Smooth muscle cell (in vitro differentiated cells): ENCODE results near the gene FKBP10. TPM values are rescaled to one million over a fixed set of nuclear protein-coding genes. Genes with fewer than 3 reads are reported as not detected.

Experiments
- DNase-seq: peaks from one replicate; lab custom pipeline; 2025; ENCODE audit not compliant: unreplicated experiment; lab: John Stamatoyannopoulos, UW
- H2AFZ ChIP-seq: fragments of 200-600 bp; sonication (generic); 2 replicates; pipeline ENCODE4 v1.6.0; 2016; ENCODE audit warnings: antibody characterized with exemption, low read depth, mild to moderate bottlenecking
- H3F3A ChIP-seq: fragments of 200-600 bp; sonication (generic); 2 replicates; pipeline ENCODE4 v1.6.0; 2017; ENCODE audit warnings: antibody characterized with exemption, low read depth
- H3K27ac ChIP-seq: fragments of 200-600 bp; sonication (generic); 2 replicates; pipeline ENCODE4 v1.5.1; 2016; ENCODE audit warnings: low read depth, mild to moderate bottlenecking
- H3K27me3 ChIP-seq: fragments of 200-600 bp; sonication (generic); 2 replicates; pipeline ENCODE4 v1.6.1; 2016; ENCODE audit warnings: low read depth, mild to moderate bottlenecking
- H3K36me3 ChIP-seq: fragments of 200-600 bp; sonication (generic); 2 replicates; pipeline ENCODE4 v1.5.1; 2016; ENCODE audit warnings: low read depth
- H3K4me1 ChIP-seq: fragments of 200-600 bp; sonication (generic); 2 replicates; pipeline ENCODE4 v1.5.1; 2016; ENCODE audit warnings: low read depth
- H3K4me2 ChIP-seq: fragments of 200-600 bp; sonication (generic); 2 replicates; pipeline ENCODE4 v1.6.0; 2016; ENCODE audit warnings: mild to moderate bottlenecking
- H3K4me3 ChIP-seq: fragments of 200-600 bp; sonication (generic); 2 replicates; pipeline ENCODE4 v1.5.1; 2016; ENCODE audit warnings: mild to moderate bottlenecking
- H3K79me2 ChIP-seq: fragments of 200-600 bp; sonication (generic); 2 replicates; pipeline ENCODE4 v1.6.0; 2016; ENCODE audit warnings: low read depth, mild to moderate bottlenecking
- H3K9ac ChIP-seq: fragments of 200-600 bp; sonication (generic); 2 replicates; pipeline ENCODE4 v1.6.0; 2016; ENCODE audit warnings: low read depth
- H3K9me3 ChIP-seq: fragments of 200-600 bp; sonication (generic); replicated peaks from 2 replicates; pipeline ENCODE4 v1.5.1; 2016; ENCODE audit warnings: low read depth
- H4K20me1 ChIP-seq: fragments of 200-600 bp; sonication (generic); 2 replicates; pipeline ENCODE4 v1.6.0; 2016; ENCODE audit warnings: low read depth
- WGBS: methylation state at CpG from one replicate; pipeline ENCODE4 v1.1.7; 2016; ENCODE audit warnings: low lambda C conversion rate; 5-methylcytosine and 5-hydroxymethylcytosine counted together
- polyA plus RNA-seq: library from polyadenylated mRNA; unstranded; fragments of >200 nt; fragmentation: Nextera tagmentation; extraction: Ambion mirVana; gene quantifications from 2 replicates; pipeline ENCODE4 v1.2.1, GENCODE V29; 2016
- total RNA-seq: library from RNA; depleted of rRNA; stranded (reverse); fragments of >200 nt; gene quantifications from 2 replicates; pipeline ENCODE4 v1.2.3, GENCODE V29; 2014
- TF ChIP-seq, protein P1 (sequence below): fragments of 200-600 bp; sonication (generic); IDR thresholded peaks from 2 replicates; pipeline ENCODE4 v1.5.1; 2017; ENCODE audit warnings: borderline replicate concordance, mild to moderate bottlenecking, antibody characterized with exemption; ENCODE audit not compliant: insufficient read depth, poor library complexity, severe bottlenecking

Gene FKBP10
- total and polyA plus RNA-seq, 2 experiments from 2014 or later: 289 to 603 TPM

DNA sequence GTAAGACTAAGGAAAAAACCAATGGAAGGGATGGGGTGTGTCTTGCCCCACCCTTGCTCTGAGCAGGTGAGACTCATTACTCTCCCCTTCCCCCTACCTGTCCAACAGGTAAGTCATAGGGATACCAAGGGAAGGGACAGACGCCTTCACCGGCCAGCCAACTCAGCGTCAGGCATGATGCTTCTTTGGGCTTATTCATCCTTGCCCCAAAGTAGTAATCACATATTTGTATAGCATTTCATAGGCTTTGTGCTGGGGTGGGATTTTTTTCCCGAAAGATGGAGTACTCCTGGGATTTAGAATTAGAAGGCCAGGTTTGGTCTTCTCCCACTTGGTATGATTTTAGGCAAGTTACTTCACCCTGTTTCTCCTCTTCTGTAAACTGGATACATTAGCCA lies 25.8 kb upstream of the FKBP10 start:
- DNase-seq: no peak
- Histone ChIP-seq H3K79me2 (peaks cover 34% of the 10 kb centered on the region), H3K27ac (peak overlapping the region; percentile 70), H3K27me3 (no peaks in the 10 kb centered on the region), H3K4me1 (peaks cover 18% of the 10 kb centered on the region), H2AFZ (no peak overlapping the region), H3K9me3 (no peaks in the 10 kb centered on the region), H3F3A (peaks cover 14% of the 10 kb centered on the region), H3K9ac (no peak overlapping the region), H3K36me3 (no peaks in the 10 kb centered on the region), H3K4me2 (peak overlapping the region; percentile 39), H4K20me1 (peaks cover 34% of the 10 kb centered on the region), H3K4me3 (peak overlapping the region; percentile 7)
- TF ChIP-seq, protein P1, sequence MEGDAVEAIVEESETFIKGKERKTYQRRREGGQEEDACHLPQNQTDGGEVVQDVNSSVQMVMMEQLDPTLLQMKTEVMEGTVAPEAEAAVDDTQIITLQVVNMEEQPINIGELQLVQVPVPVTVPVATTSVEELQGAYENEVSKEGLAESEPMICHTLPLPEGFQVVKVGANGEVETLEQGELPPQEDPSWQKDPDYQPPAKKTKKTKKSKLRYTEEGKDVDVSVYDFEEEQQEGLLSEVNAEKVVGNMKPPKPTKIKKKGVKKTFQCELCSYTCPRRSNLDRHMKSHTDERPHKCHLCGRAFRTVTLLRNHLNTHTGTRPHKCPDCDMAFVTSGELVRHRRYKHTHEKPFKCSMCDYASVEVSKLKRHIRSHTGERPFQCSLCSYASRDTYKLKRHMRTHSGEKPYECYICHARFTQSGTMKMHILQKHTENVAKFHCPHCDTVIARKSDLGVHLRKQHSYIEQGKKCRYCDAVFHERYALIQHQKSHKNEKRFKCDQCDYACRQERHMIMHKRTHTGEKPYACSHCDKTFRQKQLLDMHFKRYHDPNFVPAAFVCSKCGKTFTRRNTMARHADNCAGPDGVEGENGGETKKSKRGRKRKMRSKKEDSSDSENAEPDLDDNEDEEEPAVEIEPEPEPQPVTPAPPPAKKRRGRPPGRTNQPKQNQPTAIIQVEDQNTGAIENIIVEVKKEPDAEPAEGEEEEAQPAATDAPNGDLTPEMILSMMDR: no peak
- WGBS: 25% methylated on average over 4 of the region's 4 CpGs

DNA sequence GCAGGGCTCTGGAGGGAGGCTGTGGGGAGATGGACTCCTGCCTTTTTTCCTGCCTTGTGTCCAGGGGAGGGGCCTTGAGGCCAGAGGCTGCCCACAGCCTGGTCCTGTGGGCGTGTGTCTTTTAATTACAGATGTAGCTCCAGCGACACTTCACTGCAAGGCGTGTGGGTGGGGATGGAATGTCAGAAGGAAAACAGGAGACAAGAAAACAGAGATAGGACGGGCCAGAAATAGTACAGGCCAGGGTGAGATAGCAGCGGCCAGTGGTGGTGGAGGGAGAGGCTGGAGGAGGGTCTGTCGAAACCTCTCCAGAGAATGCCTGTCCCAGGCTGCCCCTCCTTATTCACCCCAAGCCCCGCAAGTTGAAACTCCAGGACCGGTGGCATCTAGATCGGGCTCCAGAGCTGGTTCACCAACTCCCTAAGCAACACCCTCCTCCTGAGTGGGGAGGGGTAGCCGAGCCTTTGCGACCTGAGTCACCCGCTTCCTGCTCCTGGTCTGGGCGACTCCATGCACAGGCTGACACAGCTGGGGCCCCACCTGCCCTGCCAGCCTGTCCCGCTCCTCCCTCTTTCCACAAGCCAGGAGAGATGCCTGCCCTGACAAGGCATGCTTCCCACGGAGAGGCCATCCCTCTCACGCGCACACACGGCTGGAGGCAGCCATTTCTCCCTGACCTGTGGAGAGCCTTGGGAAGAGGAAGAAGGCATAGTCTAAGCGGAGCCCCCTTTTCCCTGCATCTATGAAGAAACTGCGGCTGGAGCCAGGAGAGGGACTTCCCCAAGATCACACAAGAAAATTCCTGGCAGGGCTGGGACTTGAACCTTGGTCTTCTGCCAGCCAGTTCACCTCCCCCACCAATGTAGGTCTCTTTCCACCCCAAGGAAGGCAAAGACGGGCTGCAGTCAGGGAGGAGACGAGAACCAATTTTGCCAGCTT lies 19.7 kb upstream of the FKBP10 start:
- DNase-seq: peak; percentile 50
- H3K27me3 ChIP-seq: no peaks in the 10 kb centered on the region
- no peaks in the 10 kb centered on the region for H3K36me3 ChIP-seq
- peak overlapping the region; percentile 94 for H3K27ac ChIP-seq
- peak overlapping the region; percentile 79 for H3K4me2 ChIP-seq
- peaks cover 28% of the 10 kb centered on the region for H3K4me1 ChIP-seq
- peaks cover 19% of the 10 kb centered on the region for H3F3A ChIP-seq
- H4K20me1 ChIP-seq: no peaks in the 10 kb centered on the region
- 4% methylated on average over 21 of the region's 22 CpGs for WGBS
- peak overlapping the region; percentile 6 for H2AFZ ChIP-seq
- TF ChIP-seq, protein P1: no peak
- peak overlapping the region; percentile 72 for H3K9ac ChIP-seq
- H3K9me3 ChIP-seq: no peaks in the 10 kb centered on the region
- peak overlapping the region; percentile 20 for H3K4me3 ChIP-seq
- H3K79me2 ChIP-seq: no peaks in the 10 kb centered on the region

DNA sequence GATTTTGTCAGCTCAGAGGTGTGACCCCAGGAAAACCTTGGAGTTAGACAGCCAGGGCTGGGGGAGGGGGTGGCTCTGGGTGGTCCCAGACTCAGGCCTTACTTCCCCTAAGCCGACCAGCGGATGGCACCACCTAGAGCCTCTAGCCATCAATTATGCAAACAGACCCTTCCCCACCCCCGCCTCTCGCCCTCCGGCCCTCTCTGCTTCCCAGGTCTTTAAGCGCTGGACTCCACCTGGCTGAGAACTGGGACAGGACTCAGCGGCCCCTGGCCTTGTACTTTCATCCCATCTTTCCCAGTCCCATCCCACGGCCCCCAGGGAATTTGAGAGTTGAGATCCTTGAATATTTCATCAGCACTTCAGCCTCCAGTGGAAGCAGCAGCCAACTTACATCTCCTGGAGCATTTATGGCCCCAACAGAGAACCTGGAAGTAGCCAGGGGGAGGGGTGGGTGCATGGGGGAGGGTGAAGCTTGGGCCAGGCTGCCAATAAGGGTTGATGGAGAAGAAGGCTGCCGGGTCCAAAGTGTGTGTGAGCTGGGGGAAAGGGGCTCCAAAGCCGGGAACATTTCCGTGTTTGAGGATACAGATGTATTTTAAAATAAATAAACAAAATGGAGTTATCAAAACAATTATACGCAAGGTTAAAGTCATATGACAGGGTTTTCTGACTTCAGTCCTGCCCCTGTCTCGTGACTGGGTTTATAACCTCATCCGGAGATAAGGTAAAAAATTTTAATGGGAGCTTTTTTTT lies 18.8 kb upstream of the FKBP10 start:
- WGBS: 21% methylated on average over 12 of the region's 14 CpGs
- H3F3A ChIP-seq: peaks cover 19% of the 10 kb centered on the region
- peak overlapping the region; percentile 20 for H3K4me3 ChIP-seq
- H3K36me3 ChIP-seq: no peaks in the 10 kb centered on the region
- peak overlapping the region; percentile 72 for H3K9ac ChIP-seq
- H4K20me1 ChIP-seq: no peaks in the 10 kb centered on the region
- H3K9me3 ChIP-seq: no peaks in the 10 kb centered on the region
- TF ChIP-seq, protein P1: no peak
- H3K4me2 ChIP-seq: peak overlapping the region; percentile 79
- peak overlapping the region; percentile 94 for H3K27ac ChIP-seq
- no peaks in the 10 kb centered on the region for H3K27me3 ChIP-seq
- peaks cover 28% of the 10 kb centered on the region for H3K4me1 ChIP-seq
- no peaks in the 10 kb centered on the region for H3K79me2 ChIP-seq
- no peak for DNase-seq
- H2AFZ ChIP-seq: no peak overlapping the region
